OCI-LY7 (cell line): ENCODE measurements around the gene ODC1. TPM values are rescaled to one million over a fixed set of nuclear protein-coding genes. Genes with fewer than 3 reads are reported as not detected.

Source experiments
- BruUV-seq: library from RNA; stranded (reverse); fragments of 400-500 nt; replicated peaks from 2 replicates; lab custom pipeline; 2021; lab: Mats Ljungman, UMichigan
- CTCF ChIA-PET: fragments of 300-600 bp; sonication (Branson Sonifier 250); formaldehyde crosslinking; loops from one replicate; lab custom pipeline; 2022; ENCODE audit warnings: antibody characterized with exemption; ENCODE audit not compliant: unreplicated experiment; lab: Charles Lee
- POLR2A ChIA-PET: fragments of 300-600 bp; sonication (Branson Sonifier 250); formaldehyde crosslinking; loops from one replicate; lab custom pipeline; 2022; ENCODE audit warnings: antibody characterized with exemption; lab: Charles Lee
- DNase-seq: peaks from one replicate; pipeline ENCODE4 v3.0.0-alpha.2; 2015; ENCODE audit warnings: low spot score
- H2AFZ ChIP-seq: fragments of 200-600 bp; sonication (generic), shearing (Covaris generic); 2 replicates; pipeline ENCODE4 v1.6.1; 2014; ENCODE audit warnings: mild to moderate bottlenecking, antibody characterized with exemption, low read length, moderate library complexity
- H3K27ac ChIP-seq: fragments of 200-600 bp; sonication (generic); 2 replicates; pipeline ENCODE4 v1.5.1; 2014; ENCODE audit warnings: mixed run types, low read depth, mild to moderate bottlenecking, moderate library complexity, low read length, inconsistent platforms; ENCODE audit not compliant: poor library complexity, severe bottlenecking
- H3K36me3 ChIP-seq: fragments of 200-600 bp; sonication (generic); 2 replicates; pipeline ENCODE4 v1.6.1; 2014; ENCODE audit warnings: mild to moderate bottlenecking, antibody characterized with exemption, low read length, moderate library complexity, mixed read lengths; ENCODE audit not compliant: insufficient read depth
- H3K4me1 ChIP-seq: fragments of 200-600 bp; sonication (generic); 2 replicates; pipeline ENCODE4 v1.5.1; 2014; ENCODE audit warnings: mild to moderate bottlenecking, low read length; ENCODE audit not compliant: insufficient read depth, poor library complexity, severe bottlenecking
- H3K4me2 ChIP-seq: fragments of 200-600 bp; sonication (generic); 2 replicates; pipeline ENCODE4 v1.6.1; 2014; ENCODE audit warnings: mild to moderate bottlenecking, low read length
- H3K4me3 ChIP-seq: fragments of 200-600 bp; sonication (generic); 2 replicates; pipeline ENCODE4 v1.5.1; 2014; ENCODE audit warnings: mild to moderate bottlenecking, low read depth, low read length; ENCODE audit not compliant: poor library complexity, severe bottlenecking
- H3K79me2 ChIP-seq: fragments of 200-600 bp; sonication (generic); 2 replicates; pipeline ENCODE4 v1.6.1; 2016; ENCODE audit warnings: low read depth, mild to moderate bottlenecking, low read length, moderate library complexity, mixed read lengths; ENCODE audit not compliant: insufficient read depth
- H3K9me2 ChIP-seq: fragments of 200-600 bp; sonication (generic); 2 replicates; pipeline ENCODE4 v1.6.1; 2016; ENCODE audit warnings: mild to moderate bottlenecking, low read length, mixed read lengths; ENCODE audit not compliant: insufficient read depth
- H3K9me3 ChIP-seq: fragments of 200-600 bp; sonication (generic); 2 replicates; pipeline ENCODE4 v1.6.1; 2014; ENCODE audit warnings: mild to moderate bottlenecking, mixed run types, low read length, mixed read lengths
- H4K20me1 ChIP-seq: fragments of 200-600 bp; sonication (generic); 2 replicates; pipeline ENCODE4 v1.6.1; 2014; ENCODE audit warnings: mild to moderate bottlenecking, antibody characterized with exemption, low read length, moderate library complexity, mixed read lengths; ENCODE audit not compliant: insufficient read depth
- CTCF ChIP-seq: fragments of 200-600 bp; sonication (generic); conservative IDR thresholded peaks from 2 replicates; pipeline ENCODE4 v1.5.1; 2014; ENCODE audit warnings: mild to moderate bottlenecking, antibody characterized with exemption, low read length, moderate library complexity, mixed read lengths
- EZH2phosphoT487 ChIP-seq: fragments of 200-600 bp; sonication (generic); IDR thresholded peaks from 2 replicates; pipeline ENCODE4 v1.6.1; 2018; ENCODE audit warnings: low read depth, borderline replicate concordance, mild to moderate bottlenecking, mixed run types, antibody characterized with exemption, low read length, moderate library complexity, mixed read lengths
- intact Hi-C: fragments of 100-400 bp; cut with micrococcal nuclease; formaldehyde crosslinking; loops from one replicate; pipeline ENCODE4 v1.10.0; 2022; ENCODE audit not compliant: unreplicated experiment
- total RNA-seq, 2 experiments: library from RNA; depleted of rRNA in 1 of 2; stranded (reverse); fragments of >200 nt in 1 of 2; shearing (Covaris generic) in 1 of 2; gene quantifications; 2 replicates each; pipeline ENCODE4 v1.2.3, GENCODE V29; 2014 to 2022

Gene ODC1
- total RNA-seq, 2 experiments from 2014 or later: 256 to 273 TPM

DNA sequence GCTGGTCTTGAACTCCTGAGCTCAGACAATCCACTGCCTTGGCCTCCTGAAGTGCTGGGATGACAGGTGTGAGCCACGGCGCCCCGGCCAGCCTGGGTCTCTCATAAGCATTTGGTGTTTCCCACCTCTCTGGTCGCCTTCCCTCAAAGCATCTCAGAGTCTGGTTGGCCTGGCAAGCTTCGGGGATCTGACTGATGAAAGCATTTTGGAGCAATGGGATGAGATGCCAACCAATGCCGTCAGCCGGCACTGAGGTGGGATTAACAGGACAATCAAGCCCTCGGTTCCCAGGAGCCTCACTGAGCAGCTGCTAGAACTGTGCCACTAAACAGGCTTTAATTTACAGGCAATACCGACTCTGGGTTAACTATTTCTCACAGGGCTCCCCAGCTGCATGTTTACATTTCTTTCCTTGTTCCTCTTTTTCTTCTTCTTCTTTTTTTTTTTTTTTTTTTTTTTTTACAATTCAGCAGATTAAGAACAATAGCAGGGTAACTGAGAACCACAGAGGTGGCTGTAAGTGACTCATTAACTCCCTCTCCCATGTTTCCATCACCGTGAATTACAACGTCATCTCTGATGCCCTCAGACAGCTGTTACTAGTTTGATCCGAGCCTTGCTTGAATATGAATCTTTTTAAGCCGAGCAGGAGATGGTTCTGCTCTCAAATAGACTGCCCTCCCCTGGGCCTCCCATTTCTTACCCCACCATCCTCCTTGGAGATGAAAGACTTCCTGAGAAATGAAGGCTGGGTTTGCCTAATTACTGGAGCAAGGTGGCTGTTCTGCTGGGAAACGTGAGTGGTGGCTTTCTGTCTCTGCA is 37.9 kb downstream of the ODC1 start:
- ChIA-PET POLR2A (interaction anchor here (0.7 to 3.3 kb wide), 9 partner anchors 18 to 366 kb away, joined by 3 to 22 read pairs (median 6); no protein-coding TSS in a partner anchor), CTCF (interaction anchor here (0.7 to 2.4 kb wide), 8 partner anchors 24 to 180 kb away, joined by 3 to 20 read pairs (median 10); no protein-coding TSS in a partner anchor)
- TF ChIP-seq EZH2phosphoT487 (no peak), CTCF (no peak)
- no peaks in the 10 kb centered on the region; the same call in 1 of the 2 replicates for H3K36me3 ChIP-seq
- peak overlapping the region; percentile 54; the same call in 1 of the 2 replicates for H2AFZ ChIP-seq
- H4K20me1 ChIP-seq: no peaks in the 10 kb centered on the region
- H3K9me2 ChIP-seq: no peaks in the 10 kb centered on the region
- H3K4me1 ChIP-seq: peaks cover 68% of the 10 kb centered on the region
- peak overlapping the region; percentile 50 for H3K4me3 ChIP-seq
- intact Hi-C loops: loop anchor here (1.0 kb wide), 3 partner anchors 25 to 85 kb away; no protein-coding TSS in a partner anchor
- peak overlapping the region; percentile 83 for H3K4me2 ChIP-seq
- peak overlapping the region; percentile 90 for H3K27ac ChIP-seq
- H3K79me2 ChIP-seq: no peaks in the 10 kb centered on the region
- no TSS peak for BruUV-seq
- no peaks in the 10 kb centered on the region for H3K9me3 ChIP-seq
- peak; percentile 84 for DNase-seq

DNA sequence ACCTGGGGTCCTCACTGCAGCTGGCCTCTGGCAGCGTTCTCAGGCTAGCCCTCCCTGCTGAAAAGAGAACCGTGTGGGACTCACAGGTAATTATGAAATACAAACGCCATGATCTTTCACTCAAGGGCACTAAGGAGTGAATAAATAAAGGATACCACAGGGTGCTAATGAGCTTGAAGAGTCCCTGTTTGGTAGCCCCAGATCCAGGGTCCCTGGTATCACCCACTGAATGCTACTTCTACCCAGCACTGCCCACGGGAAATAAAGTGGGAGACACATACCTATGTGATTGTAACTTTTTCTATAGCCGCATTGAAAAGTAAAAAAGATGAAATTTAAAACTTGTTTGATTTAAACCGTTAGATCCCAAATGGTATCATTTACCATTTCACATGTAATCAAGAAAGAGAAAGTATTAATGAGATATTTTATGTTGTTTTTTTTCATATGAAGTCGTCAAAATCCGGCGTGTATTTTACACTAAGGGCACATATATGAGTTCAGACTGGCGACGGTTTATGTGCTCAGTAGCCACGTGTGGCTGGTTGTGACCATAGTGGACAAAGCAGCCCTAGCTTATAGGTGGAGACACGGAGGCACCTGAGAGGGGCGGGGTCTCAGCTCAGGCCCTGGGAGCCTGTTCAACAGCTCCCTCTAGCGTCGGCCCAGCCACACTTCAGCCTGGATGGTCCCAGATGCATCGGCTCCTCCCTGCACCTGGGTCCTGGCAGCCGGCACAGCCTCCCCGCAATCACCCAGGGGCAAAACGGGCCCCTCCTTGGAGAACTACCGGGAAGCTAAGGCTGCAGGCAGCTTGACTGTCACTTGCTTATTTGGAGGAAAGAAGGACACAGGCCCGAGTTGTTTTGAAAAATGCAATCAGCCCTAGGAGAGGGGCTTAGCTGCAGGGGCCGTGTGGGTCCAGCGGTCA is 39.2 kb downstream of the ODC1 start:
- intact Hi-C loops: loop anchor here (1.0 to 2.0 kb wide), 6 partner anchors 27 to 284 kb away; partner anchors contain the start of gene HPCAL1
- Histone ChIP-seq H3K4me2 (peak overlapping the region; percentile 83), H3K79me2 (no peaks in the 10 kb centered on the region), H3K9me2 (no peaks in the 10 kb centered on the region), H3K27ac (peak overlapping the region; percentile 90), H4K20me1 (no peaks in the 10 kb centered on the region), H3K36me3 (no peaks in the 10 kb centered on the region; the same call in 1 of the 2 replicates), H2AFZ (peak overlapping the region; percentile 6; the same call in 1 of the 2 replicates), H3K4me1 (peaks cover 63% of the 10 kb centered on the region), H3K4me3 (peak overlapping the region; percentile 50), H3K9me3 (no peaks in the 10 kb centered on the region)
- ChIA-PET POLR2A (interaction anchor here (0.5 to 3.3 kb wide), 20 partner anchors 10 to 1231 kb away, joined by 3 to 22 read pairs (median 3); no protein-coding TSS in a partner anchor), CTCF (interaction anchor here (0.5 to 2.4 kb wide), 18 partner anchors 18 to 213 kb away, joined by 3 to 20 read pairs (median 3); no protein-coding TSS in a partner anchor)
- TF ChIP-seq CTCF (peak; percentile 97), EZH2phosphoT487 (no peak)
- no TSS peak for BruUV-seq
- DNase-seq: peak; percentile 88
